Activated T-cell treated with anti-CD3 and anti-CD28 coated beads, Interleukin-2, amount 50 U/mL, for 4 hours (primary cell): ENCODE data around the gene TOPORS. TPM values are rescaled to one million over a fixed set of nuclear protein-coding genes. Genes with fewer than 3 reads are reported as not detected.

ENCODE experiments used
- ATAC-seq, 2 donors: fragments of 200-7000 bp; cut with Tn5 transposase; one replicate each; pipeline ENCODE4 v1.10.0; 2021
- DNase-seq: peaks from one replicate; pipeline ENCODE4 v3.0.0-alpha.2; 2020
- H3K27me3 Mint-ChIP-seq: one replicate; pipeline ENCODE4 v1.8.0; 2021; ENCODE audit warnings: low read depth, mixed read lengths
- H3K36me3 Mint-ChIP-seq: one replicate; pipeline ENCODE4 v1.8.0; 2022; ENCODE audit warnings: mixed read lengths; ENCODE audit not compliant: insufficient read depth
- H3K4me1 Mint-ChIP-seq: one replicate; pipeline ENCODE4 v1.8.0; 2021; ENCODE audit warnings: low read depth, mixed read lengths
- H3K4me3 Mint-ChIP-seq: one replicate; pipeline ENCODE4 v1.8.0; 2021; ENCODE audit warnings: mild to moderate bottlenecking, moderate library complexity, mixed read lengths
- H3K9me3 Mint-ChIP-seq: one replicate; pipeline ENCODE4 v1.8.0; 2021; ENCODE audit warnings: mixed read lengths
- total RNA-seq, 3 donors: library from RNA; stranded (reverse); gene quantifications; one replicate each; pipeline ENCODE4 v1.2.1, GENCODE V29; 2021

The TOPORS gene
- total RNA-seq, 3 donors from 2014 or later = 12.9 to 15.0 (median 14.8) TPM

DNA sequence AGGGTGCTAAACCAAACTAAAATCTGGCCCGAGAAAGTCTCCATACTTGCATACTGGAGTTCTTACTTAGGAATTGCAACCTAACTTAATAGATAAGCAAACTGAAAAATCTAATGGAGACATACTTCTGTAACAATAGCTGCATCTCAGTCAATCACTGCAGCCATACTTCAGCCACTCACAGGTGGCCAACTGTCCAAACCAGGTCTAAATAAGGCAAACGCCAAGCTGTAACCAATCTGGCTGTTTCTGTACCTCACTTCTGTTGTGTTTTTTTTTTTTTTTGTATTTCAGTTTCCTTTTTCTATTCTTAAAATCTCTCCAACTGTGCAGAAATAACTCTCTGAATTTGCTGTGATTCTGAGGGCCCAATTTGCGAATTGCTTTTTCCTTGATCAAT is 24.9 kb upstream of the TOPORS start:
- no peaks in the 10 kb centered on the region for H3K9me3 Mint-ChIP-seq
- no peak for ATAC-seq
- H3K27me3 Mint-ChIP-seq = peaks cover 16% of the 10 kb centered on the region
- DNase-seq = no peak
- H3K4me1 Mint-ChIP-seq = peaks cover 9% of the 10 kb centered on the region
- H3K36me3 Mint-ChIP-seq = no peaks in the 10 kb centered on the region
- no peak overlapping the region for H3K4me3 Mint-ChIP-seq

DNA sequence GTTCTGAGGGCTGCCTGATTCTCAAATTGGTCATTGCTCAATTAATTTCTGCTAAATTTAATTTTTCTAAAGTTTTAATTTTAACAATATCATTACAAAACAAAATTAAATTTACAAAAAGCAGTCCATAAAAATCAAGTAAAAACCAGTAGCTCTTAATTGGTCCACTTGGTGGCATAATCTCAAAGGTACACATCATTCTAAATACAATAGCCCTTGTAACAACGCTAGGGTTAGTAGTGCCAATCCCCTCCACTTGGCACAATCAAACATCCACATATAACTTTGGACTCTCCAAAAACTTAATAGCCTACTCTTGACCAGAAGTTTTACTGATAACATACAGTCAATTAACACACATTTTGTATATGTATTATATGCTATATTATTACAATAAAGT is 22.5 kb upstream of the TOPORS start:
- Mint-ChIP-seq H3K27me3 (peaks cover 11% of the 10 kb centered on the region), H3K36me3 (peaks cover 2% of the 10 kb centered on the region), H3K9me3 (no peaks in the 10 kb centered on the region), H3K4me1 (peaks cover 25% of the 10 kb centered on the region), H3K4me3 (no peak overlapping the region)
- ATAC-seq (no peak), DNase-seq (no peak)

DNA sequence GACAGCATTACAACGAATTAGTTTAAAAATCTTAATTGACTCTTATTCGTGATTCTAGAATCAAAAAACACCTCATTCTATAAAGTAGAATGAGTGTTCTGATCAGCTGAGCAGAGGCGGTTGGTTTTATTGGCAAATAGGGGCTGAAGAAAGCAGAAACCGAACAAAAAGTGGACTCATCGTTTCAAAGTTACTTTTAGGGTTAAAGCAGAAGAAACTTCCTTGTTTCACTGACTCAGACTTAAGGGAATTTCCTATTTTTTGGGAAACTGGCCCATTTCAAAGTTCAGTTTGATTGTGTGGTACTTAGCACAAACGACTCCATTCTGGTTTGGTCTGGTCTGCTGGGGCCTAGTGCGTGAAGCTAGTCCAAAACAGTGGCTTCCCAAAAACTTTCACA is 21.4 kb upstream of the TOPORS start:
- peaks cover 4% of the 10 kb centered on the region for H3K36me3 Mint-ChIP-seq

DNA sequence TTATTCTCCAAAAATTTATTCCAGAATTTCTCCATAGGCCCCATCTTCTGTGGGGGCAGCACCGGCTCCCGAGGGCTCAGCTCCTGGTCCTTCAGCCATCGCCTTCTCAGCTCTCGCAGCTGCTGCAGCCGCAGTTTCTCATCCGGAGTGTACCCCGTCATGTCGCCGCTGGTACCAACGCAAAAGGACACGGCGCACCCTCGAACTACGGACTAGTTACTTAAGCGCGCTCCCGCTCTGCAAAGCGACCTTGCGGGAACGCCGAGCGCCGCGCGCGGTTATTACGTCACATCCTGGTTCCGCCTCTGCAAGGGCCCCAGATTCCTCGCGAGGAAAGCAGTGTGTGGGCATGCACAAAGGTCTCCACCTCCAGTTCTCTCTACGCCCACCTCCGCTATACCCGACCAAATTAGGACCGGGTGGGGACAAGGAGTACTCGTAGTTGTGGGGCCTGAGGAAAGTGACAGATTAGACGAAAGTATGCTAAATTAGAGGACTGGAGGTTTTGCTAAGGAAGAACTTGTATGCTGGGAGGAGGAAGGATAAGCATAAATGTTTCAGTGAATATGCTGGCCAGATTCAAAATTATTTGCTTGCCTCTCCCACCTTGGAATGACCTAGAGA is 20.6 kb upstream of the TOPORS start, which contains the start of gene NDUFB6:
NDUFB6 (minus strand) TSS at position 260 of the 624 bp plus-strand sequence; CDS start at position 161, 99 bp downstream.
- H3K9me3 Mint-ChIP-seq = no peaks in the 10 kb centered on the region
- peaks cover 27% of the 10 kb centered on the region for H3K4me1 Mint-ChIP-seq

More for the DNA sequence above, 21.4 kb upstream of the TOPORS start:
- Mint-ChIP-seq H3K4me1 (peaks cover 25% of the 10 kb centered on the region), H3K4me3 (peak overlapping the region; percentile 100), H3K9me3 (no peaks in the 10 kb centered on the region), H3K27me3 (peaks cover 6% of the 10 kb centered on the region)
- DNase-seq (no peak), ATAC-seq (no peak)

DNA sequence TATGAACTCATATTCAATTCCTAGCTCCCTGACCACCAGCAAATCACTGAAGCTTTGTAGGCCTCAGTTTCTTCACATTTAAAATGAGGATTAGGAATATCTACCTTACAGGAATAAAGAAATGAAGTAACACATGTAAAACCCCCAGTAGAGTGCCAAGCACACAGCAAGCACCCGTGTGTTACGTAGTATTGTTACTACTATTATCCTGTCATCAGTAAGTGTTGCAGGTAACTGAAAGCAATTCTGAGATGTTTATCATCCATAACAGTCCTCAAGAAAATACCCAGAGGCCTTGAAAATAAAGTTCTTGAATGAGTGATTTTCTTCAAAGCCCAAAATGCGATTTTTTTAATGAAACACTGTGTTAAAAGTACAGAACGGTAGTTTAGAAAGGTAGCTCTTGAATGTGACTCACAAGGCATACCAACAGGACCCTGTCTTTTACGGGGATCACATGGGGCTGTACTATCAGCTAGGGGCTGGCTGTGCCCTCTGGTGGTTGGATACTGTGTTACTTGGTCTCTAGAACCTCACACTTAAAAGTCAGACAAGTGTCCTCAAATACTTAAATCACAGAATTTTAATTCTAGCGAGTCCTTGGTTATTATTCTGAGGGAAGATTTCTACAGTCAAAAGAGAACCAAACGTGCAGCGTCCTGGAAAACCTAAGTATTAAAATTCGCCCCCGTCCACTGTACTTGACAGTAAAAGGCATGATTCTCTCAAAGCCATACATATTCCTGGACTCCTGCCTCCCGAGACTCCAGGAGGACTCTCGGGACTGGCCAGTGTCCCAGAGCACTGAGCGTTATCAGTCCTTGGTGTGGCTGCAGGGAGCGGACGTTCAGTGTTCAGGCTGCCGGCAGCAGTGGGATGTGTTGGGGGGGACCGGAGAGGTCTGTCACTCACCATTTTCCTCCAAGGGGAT is 19.8 kb upstream of the TOPORS start:
- no peaks in the 10 kb centered on the region for H3K9me3 Mint-ChIP-seq
- DNase-seq (peak; percentile 66), ATAC-seq (peak; percentile 90 to 92)
- H3K36me3 Mint-ChIP-seq = peaks cover 15% of the 10 kb centered on the region
- peaks cover 27% of the 10 kb centered on the region for H3K4me1 Mint-ChIP-seq
- H3K27me3 Mint-ChIP-seq = peaks cover 1% of the 10 kb centered on the region
- H3K4me3 Mint-ChIP-seq = peak overlapping the region; percentile 100

More for the DNA sequence above, 20.6 kb upstream of the TOPORS start, which contains the start of gene NDUFB6:
- ATAC-seq (peak; percentile 84 to 89), DNase-seq (peak; percentile 96)
- Mint-ChIP-seq H3K27me3 (peaks cover 1% of the 10 kb centered on the region), H3K36me3 (peaks cover 9% of the 10 kb centered on the region), H3K4me3 (peak within 1 kb of the TSS; percentile 100)

DNA sequence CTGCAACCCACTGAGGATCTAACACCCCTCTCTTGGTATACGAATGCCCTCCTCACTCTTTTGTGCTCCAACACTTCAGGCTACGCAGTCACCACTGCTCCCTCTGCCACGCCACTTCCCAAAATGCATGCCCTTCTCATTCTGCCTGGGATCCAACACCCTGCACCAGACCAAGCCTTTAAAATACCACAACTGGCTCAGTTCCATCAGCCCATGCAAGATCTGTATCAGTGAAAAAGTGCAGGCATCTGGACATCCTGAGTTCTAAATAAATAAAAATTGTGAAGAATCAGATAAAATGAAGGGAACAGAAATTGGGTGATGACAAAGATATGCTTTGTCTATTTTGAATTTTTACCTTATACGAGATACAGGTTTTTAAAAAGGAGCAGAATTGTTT is 17.9 kb upstream of the TOPORS start:
- H3K4me3 Mint-ChIP-seq = no peak overlapping the region
- H3K27me3 Mint-ChIP-seq = no peaks in the 10 kb centered on the region
- H3K4me1 Mint-ChIP-seq = peaks cover 27% of the 10 kb centered on the region
- no peaks in the 10 kb centered on the region for H3K9me3 Mint-ChIP-seq
- H3K36me3 Mint-ChIP-seq = peaks cover 23% of the 10 kb centered on the region
- ATAC-seq (no peak), DNase-seq (no peak)

DNA sequence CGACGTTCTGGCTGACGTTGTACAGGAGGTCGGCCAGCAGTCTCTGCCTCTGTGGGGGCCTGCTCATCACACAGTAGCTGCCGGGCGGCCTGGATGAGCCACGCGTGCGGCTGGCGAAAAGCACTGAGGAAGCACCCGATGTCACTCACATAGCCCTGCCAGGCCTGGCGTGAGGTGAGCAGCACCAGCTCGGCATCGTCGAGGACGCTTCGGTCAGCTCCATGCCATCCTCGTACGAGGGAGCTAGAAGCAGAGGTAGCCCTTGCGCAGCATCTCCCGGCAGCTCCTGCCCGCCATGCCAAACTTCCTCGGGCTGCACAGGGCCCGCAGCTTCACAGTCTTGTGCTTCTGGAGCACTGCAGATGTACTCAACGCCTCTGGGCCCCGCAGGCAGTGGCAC is 14.4 kb upstream of the TOPORS start:
- no peaks in the 10 kb centered on the region for H3K27me3 Mint-ChIP-seq
- H3K9me3 Mint-ChIP-seq = no peaks in the 10 kb centered on the region
- DNase-seq (no peak), ATAC-seq (no peak)
- H3K4me1 Mint-ChIP-seq = peaks cover 16% of the 10 kb centered on the region
- H3K36me3 Mint-ChIP-seq = peaks cover 35% of the 10 kb centered on the region
- H3K4me3 Mint-ChIP-seq = no peak overlapping the region

DNA sequence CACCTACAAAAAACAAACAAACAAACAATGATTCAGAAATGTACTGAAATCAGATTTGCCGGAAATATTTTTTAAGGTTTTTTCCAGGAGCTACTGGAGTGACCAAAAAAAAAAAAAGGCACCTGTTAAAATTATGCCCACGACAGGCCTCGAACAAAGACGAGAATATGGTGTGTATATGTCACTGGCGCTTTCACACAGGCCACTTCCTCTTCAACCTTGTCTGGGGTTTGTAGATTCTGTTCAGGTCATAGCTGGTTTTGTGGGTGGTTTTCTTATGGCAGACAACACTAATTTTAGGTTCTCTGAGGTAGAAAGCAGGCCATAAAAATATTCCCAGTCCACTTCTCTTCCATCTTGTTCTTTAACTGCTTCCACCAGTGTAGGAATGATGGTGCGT is 13.6 kb upstream of the TOPORS start:
- H3K27me3 Mint-ChIP-seq = no peaks in the 10 kb centered on the region
- no peak for ATAC-seq
- no peak for DNase-seq
- H3K4me3 Mint-ChIP-seq = no peak overlapping the region
- H3K9me3 Mint-ChIP-seq = no peaks in the 10 kb centered on the region
- H3K4me1 Mint-ChIP-seq = peaks cover 16% of the 10 kb centered on the region
- peaks cover 38% of the 10 kb centered on the region for H3K36me3 Mint-ChIP-seq

DNA sequence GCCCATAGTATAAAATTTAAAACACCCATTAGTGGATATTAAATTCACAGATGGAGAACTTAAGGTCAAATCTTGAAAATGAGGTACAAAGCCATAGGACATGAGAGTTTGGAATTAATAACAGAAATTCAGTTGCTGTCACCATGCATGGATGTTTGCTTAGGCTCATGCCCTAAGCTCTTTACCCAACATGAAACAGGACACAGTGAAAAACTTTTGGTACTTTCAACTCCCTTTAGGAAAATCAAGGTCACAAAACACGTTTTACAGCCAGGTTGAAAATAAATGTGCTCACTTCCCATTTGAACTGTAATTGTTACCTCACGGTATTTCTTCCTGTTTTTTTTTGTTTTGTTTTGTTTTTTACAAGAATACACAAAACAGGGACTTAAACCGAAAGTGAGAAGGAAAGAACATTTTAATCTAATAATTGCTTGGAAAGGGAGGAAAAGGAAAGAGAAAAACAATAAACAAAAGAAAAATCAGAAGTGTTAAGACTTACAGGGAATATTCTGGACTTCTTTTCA is 6.1 kb upstream of the TOPORS start:
- Mint-ChIP-seq H3K9me3 (no peaks in the 10 kb centered on the region), H3K36me3 (peaks cover 14% of the 10 kb centered on the region), H3K27me3 (no peaks in the 10 kb centered on the region), H3K4me1 (peaks cover 28% of the 10 kb centered on the region), H3K4me3 (no peak overlapping the region)
- DNase-seq (no peak), ATAC-seq (no peak)

DNA sequence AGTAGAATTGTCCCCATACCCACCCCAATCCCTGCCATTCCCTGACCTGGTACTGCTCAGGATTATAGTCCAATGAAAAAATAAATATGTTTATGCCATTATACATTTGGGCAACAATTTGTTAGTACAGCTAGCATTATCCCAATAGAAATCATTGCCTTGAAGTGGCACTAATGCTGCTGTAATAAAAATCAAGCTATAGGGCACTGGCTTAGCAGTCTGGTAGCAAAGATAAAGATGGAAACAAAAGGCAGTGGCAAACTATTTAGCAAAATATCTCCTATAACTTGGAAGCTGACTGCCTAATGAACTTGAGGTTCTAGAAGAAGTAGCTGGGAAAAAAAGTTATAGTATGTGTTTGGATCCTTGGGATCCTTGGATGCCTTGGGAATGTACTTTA is 2.2 kb upstream of the TOPORS start:
- no peak for DNase-seq
- H3K4me1 Mint-ChIP-seq = peaks cover 32% of the 10 kb centered on the region

DNA sequence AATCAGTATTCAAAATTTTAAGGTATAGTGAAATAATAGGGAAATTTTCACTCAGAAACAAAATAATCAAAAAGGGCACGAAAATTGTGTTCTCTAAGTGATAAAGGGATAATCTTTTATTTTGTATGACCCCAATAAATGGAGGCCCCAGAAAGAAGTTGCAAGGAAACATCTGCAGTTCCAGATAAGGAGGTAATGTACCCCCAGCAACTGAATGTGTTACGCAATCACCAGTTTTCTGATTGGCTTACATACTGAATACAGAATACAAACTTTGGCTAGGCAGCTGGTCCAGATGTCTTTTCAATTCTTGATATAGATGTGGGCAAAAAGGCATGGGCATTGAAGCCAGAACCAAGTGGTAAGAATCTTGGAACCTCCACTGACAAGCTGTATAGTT is 1.7 kb upstream of the TOPORS start:
- H3K4me1 Mint-ChIP-seq = peaks cover 31% of the 10 kb centered on the region
- H3K9me3 Mint-ChIP-seq = no peaks in the 10 kb centered on the region
- H3K36me3 Mint-ChIP-seq = peaks cover 8% of the 10 kb centered on the region
- no peak overlapping the region for H3K4me3 Mint-ChIP-seq
- no peak for DNase-seq
- no peaks in the 10 kb centered on the region for H3K27me3 Mint-ChIP-seq
- no peak for ATAC-seq

More for the DNA sequence above, 2.2 kb upstream of the TOPORS start:
- ATAC-seq = no peak
- Mint-ChIP-seq H3K27me3 (no peaks in the 10 kb centered on the region), H3K9me3 (no peaks in the 10 kb centered on the region), H3K36me3 (peaks cover 10% of the 10 kb centered on the region), H3K4me3 (no peak overlapping the region)

DNA sequence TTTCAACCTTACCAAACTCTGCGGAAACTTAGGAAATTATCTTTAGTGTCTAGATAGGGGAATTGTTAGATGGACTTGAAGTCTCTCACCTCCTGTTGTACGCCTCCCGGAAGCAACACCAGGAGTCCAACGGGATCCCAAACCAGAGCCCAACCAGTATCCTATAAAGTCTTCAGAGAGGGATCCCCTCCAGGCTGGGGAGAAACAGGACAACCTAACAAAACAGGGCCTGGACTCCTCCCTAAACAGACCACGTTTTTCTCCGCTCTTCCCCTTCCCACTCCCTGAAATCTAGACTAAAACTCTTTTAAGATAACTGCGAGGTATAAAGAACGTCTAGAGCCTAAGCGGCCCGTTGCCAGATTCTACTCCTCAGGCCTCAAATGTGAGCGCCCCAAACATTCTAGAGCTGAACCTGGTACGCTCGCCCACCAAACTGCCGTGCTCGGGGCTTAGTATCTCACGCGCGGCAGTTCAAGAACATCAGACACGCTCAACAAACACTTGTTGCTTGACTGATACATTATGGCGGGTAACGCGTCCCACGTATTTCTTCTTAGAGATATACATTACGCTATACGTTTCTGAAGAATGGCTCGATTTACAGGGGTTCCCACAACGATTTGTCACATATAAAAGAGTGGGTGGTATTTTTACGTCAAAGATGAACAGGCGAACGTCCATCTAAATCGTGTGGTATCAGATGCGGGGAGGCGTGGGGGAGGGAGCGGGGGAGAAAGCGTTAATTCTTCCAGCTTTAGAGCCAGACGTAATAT is 922 bp downstream of the TOPORS start:
- ATAC-seq (peak; percentile 26 to 37), DNase-seq (peak; percentile 22)
- peaks cover 4% of the 10 kb centered on the region for H3K36me3 Mint-ChIP-seq
- peaks cover 46% of the 10 kb centered on the region for H3K4me1 Mint-ChIP-seq
- H3K27me3 Mint-ChIP-seq = no peaks in the 10 kb centered on the region
- peak overlapping the region; percentile 99 for H3K4me3 Mint-ChIP-seq
- no peaks in the 10 kb centered on the region for H3K9me3 Mint-ChIP-seq

DNA sequence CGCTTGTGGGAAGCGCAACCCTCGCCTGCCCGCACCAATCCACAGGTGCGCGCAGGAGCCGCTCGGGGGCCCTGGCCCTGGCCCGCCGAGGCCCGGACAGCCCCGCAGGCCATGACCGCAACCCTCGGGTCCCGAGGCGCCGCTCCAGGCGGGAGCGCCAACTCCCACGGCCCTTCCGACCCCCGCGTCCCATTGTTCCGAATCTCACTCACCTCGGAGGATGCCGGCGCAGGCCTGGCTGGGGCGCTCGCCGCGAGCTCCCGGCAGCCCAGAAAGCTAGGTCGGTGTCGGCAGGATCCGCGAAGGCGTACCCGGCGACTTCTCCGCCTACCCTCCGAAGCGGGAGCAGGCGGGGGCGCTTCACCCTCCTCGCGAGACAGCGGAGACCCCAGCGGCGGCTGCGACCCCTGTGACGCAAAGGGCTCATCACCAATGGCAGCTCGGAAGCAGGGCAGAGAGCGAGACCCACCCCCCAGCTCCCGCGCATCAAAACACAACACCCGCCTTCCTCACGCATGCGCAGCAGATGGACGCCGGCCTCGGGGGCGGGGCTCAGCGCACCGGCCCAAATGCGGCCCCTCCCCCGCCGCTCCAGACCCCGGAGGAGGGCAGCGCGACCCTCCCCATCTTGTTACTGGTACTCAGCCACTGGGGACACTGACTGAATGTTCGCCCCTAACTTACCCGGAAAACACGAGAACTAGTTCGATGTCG is 1.7 kb downstream of the TOPORS start:
- Mint-ChIP-seq H3K4me1 (peaks cover 43% of the 10 kb centered on the region), H3K4me3 (peak overlapping the region; percentile 99), H3K36me3 (peaks cover 4% of the 10 kb centered on the region), H3K9me3 (no peaks in the 10 kb centered on the region), H3K27me3 (no peaks in the 10 kb centered on the region)
- peak; percentile 75 to 79 for ATAC-seq
- peak; percentile 94 for DNase-seq
